CD1c-positive myeloid dendritic cell (primary cell): ENCODE measurements around the gene IARS1.

ENCODE experiments used
- DNase-seq: peaks from one replicate; pipeline ENCODE4 v3.0.0-alpha.2; 2016; ENCODE audit errors: extremely low spot score

The IARS1 gene

GRCh38 chr9:92245005-92245797 is 48.3 kb downstream of the IARS1 start:
- no peak for DNase-seq
